Measurements from ENCODE around the gene LRRC4B. TPM values are rescaled to one million over a fixed set of nuclear protein-coding genes. Genes with fewer than 3 reads are reported as not detected.

The LRRC4B gene
- total RNA-seq, 2 donors from 2014 or later: 10.3 to 14.2 TPM

- intact Hi-C loops (cut with DNase I): no loop called here
- peak; percentile 53 for DNase-seq (ENCODE audit: low spot score)
Measured at GRCh38 chr19:50496189-50497021, 71.8 kb downstream of the LRRC4B start.

- no peak for DNase-seq (ENCODE audit: low spot score)
- intact Hi-C loops (cut with DNase I): no loop called here
Measured at GRCh38 chr19:50495020-50495531, 73.2 kb downstream of the LRRC4B start.

- no peak for DNase-seq (ENCODE audit: low spot score)
- intact Hi-C loops (cut with DNase I): no loop called here
Measured at GRCh38 chr19:50494186-50495019, 73.8 kb downstream of the LRRC4B start.

- intact Hi-C loops (cut with DNase I): no loop called here
- peak; percentile 66 for DNase-seq (ENCODE audit: low spot score)
Measured at GRCh38 chr19:50493171-50493570, 75.1 kb downstream of the LRRC4B start.

GRCh38 chr19:50492303-50493052 is 75.8 kb downstream of the LRRC4B start:
- intact Hi-C loops (cut with DNase I): no loop called here
- peak; percentile 73 for DNase-seq (ENCODE audit: low spot score)

DNA sequence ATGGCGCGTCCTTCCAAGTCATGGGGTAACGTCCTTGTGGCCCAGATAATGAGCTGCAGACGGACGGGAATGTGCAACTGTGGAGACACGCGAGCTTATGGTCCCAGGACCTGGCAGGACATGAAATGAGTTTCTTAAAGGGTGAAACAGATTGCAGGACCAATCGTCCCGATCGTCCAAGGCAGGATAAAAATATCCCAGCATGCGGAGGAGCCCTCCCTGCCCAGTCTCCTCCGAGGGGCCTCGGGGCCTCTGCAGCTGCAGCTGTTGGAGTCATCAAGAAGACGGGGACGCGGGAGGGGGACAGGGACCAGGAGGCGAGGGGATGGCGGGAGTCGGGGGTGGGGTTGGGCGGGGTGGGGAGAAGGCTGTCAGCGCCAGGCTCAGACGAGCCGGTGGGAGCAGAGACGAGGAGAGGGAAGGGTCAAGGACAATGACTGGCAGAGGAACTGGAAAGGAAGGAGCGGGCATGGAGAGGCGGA is 77.2 kb downstream of the LRRC4B start:
- intact Hi-C loops (cut with DNase I): no loop called here
- peak; percentile 54 for DNase-seq (ENCODE audit: low spot score)

DNA sequence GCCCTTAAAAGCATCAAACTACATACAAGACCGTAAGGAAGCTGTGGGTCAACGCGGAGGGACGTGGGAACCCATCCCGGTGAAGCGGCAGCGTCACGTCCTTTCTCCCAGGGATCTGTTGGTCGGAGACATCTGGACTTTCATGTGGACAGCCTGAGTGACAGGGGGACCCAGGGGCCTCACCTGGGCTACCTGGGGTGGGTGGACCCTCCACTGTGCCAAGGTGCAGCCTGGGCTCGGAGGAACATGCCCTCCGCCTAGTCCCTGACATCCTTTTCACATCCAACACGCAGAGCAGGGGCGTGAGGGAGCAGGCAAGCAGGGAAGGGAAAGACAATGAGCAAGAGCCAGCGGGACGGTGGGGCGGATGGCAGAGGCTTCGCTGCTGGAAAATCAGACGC is 77.8 kb downstream of the LRRC4B start:
- DNase-seq (ENCODE audit: low spot score): peak; percentile 80
- intact Hi-C loops (cut with DNase I): no loop called here

- peak; percentile 62 for DNase-seq (ENCODE audit: low spot score)
- intact Hi-C loops (cut with DNase I): no loop called here
Measured at GRCh38 chr19:50489461-50490011, 78.7 kb downstream of the LRRC4B start.

GRCh38 chr19:50488389-50489194 is 79.6 kb downstream of the LRRC4B start:
- intact Hi-C loops (cut with DNase I): no loop called here
- DNase-seq (ENCODE audit: low spot score): peak; percentile 24

- intact Hi-C loops (cut with DNase I): no loop called here
- DNase-seq (ENCODE audit: low spot score): peak; percentile 70
Measured at GRCh38 chr19:50486823-50487515, 81.3 kb downstream of the LRRC4B start.

- DNase-seq (ENCODE audit: low spot score): peak; percentile 42
- intact Hi-C loops (cut with DNase I): no loop called here
Measured at GRCh38 chr19:50485284-50485955, 82.8 kb downstream of the LRRC4B start.

DNA sequence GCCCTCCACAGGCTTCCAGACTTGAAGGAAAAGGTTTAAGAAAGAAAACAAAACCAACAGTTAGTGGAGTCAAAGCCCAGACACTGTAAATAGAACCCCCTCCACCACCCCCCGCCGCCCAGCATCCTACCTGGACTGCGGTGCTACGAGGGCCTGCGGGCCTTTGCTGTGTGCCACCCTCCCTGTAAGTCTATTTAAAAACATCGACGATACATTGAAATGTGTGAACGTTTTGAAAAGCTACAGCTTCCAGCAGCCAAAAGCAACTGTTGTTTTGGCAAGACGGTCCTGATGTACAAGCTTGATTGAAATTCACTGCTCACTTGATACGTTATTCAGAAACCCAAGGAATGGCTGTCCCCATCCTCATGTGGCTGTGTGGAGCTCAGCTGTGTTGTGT is 85.3 kb downstream of the LRRC4B start:
- intact Hi-C loops (cut with DNase I): no loop called here
- DNase-seq (ENCODE audit: low spot score): no peak

DNA sequence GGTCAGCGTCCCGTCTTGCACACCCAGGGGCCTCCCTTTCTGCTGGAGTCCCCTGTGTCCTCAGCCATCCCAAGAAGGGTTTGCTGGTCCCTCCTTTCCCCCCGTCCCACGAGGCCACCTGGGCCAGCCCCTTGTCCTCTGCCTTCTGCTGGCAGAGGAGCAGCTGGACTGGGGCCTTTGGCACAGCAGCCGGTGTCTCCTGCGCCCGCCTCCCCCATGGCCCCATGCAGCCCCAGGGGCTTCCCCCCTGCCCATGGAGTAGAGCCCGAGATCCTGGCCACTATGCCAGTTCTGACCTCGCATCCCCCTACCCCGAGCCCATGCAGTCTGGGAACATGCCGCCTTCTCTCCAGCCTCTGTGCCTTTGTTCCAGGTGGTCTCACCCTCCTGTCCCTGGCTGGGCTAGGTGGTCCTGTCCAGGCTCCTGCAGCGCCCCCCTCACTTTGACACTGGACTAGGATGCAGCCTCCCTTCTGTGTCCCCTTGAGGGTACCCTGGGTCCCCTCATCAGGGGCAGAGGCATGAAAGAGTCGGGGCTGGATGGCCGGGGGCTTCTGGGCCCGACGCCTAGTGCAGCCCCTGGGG is 85.9 kb downstream of the LRRC4B start:
- peak; percentile 67 for DNase-seq (ENCODE audit: low spot score)
- intact Hi-C loops (cut with DNase I): no loop called here

- peak; percentile 77 for DNase-seq (ENCODE audit: low spot score)
- intact Hi-C loops (cut with DNase I): no loop called here
Measured at GRCh38 chr19:50481351-50482149, 86.7 kb downstream of the LRRC4B start.

- DNase-seq (ENCODE audit: low spot score): peak; percentile 79
- intact Hi-C loops (cut with DNase I): no loop called here
Measured at GRCh38 chr19:50480281-50481111, 87.7 kb downstream of the LRRC4B start.
